Uterus (tissue), 2 donors: ENCODE data around the gene ELF4.

Experiments used
- POLR2A ChIP-seq, 2 donors: fragments of 450-650 bp; IDR thresholded peaks; one replicate each; pipeline ENCODE4 v1.6.1; 2016; ENCODE audit warnings: antibody characterized with exemption in 2 of 2, mild to moderate bottlenecking in 1 of 2, moderate library complexity in 1 of 2
- TF ChIP-seq, protein P1 (sequence below), 4 experiments: fragments of 200-600 bp in 2 of 4; fragments of 450-650 bp in 2 of 4; sonication (generic) in 2 of 4; IDR thresholded peaks; one replicate each; pipeline ENCODE4 v1.5.1; 2016 to 2019; ENCODE audit warnings: antibody characterized with exemption in 4 of 4, mild to moderate bottlenecking in 2 of 4, moderate library complexity in 1 of 4

DNA sequence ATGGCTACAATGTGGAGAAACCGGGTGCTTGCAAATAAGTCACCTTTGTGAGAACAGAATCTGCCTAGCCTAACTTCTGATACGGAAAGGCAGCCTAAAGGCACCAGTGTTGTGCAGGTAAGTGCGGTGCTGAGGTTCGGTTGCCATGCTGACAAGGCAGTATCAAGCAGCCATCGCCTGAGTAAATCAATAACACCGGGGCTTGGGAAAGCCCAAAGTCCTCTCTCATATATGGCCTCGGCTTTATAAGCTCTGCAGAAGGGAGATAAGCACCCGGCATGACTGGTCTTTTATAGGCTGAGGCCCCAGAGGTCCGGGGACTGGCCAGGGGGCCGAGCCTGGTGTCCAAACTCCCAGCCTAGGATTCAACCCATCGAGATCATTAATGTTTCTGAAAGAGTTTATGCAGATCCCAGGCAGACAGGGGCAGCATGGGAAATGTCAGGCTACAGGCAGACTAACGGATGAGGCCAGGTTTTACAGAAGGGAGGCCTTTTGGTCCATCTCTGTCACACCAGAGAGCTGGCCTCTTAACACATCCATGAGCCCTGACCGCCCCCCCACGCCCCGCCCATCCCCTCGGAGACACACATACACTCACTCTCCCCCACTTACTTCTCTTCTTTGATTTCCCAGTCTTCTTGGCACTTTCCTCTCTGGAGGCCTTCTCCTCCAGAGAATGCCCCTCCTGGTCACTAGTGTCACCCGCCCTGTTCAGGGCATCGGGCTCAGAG is 38.5 kb downstream of the ELF4 start:
- TF ChIP-seq, protein P1, sequence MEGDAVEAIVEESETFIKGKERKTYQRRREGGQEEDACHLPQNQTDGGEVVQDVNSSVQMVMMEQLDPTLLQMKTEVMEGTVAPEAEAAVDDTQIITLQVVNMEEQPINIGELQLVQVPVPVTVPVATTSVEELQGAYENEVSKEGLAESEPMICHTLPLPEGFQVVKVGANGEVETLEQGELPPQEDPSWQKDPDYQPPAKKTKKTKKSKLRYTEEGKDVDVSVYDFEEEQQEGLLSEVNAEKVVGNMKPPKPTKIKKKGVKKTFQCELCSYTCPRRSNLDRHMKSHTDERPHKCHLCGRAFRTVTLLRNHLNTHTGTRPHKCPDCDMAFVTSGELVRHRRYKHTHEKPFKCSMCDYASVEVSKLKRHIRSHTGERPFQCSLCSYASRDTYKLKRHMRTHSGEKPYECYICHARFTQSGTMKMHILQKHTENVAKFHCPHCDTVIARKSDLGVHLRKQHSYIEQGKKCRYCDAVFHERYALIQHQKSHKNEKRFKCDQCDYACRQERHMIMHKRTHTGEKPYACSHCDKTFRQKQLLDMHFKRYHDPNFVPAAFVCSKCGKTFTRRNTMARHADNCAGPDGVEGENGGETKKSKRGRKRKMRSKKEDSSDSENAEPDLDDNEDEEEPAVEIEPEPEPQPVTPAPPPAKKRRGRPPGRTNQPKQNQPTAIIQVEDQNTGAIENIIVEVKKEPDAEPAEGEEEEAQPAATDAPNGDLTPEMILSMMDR (IDR thresholded peaks at IDR 0.05): no peak
- TF ChIP-seq POLR2A (IDR thresholded peaks at IDR 0.05): no peak
